SJSA1 (cell line): ENCODE data around the gene LIX1. TPM values are rescaled to one million over a fixed set of nuclear protein-coding genes. Genes with fewer than 3 reads are reported as not detected.

Source experiments
- total RNA-seq: library from RNA; depleted of rRNA; stranded (reverse); fragments of >200 nt; shearing (Covaris generic); gene quantifications from 2 replicates; pipeline ENCODE4 v1.2.3, GENCODE V29; 2014; rRNA removed

Gene LIX1
- total RNA-seq, 1 experiment from 2014 or later = not detected

Other genes with a start within 250 kb of the LIX1 start
- gene LNPEP, start 206.5 kb downstream of the LIX1 start, total RNA-seq = 16.0 and 23.7 TPM in 2 replicates
- 34.1 and 36.8 TPM in 2 replicates for gene RIOK2, start 40.6 kb upstream of the LIX1 start, total RNA-seq